ENCODE data around the gene PALM. TPM values are rescaled to one million over a fixed set of nuclear protein-coding genes. Genes with fewer than 3 reads are reported as not detected.
"Not testable (repeated sequence)": the region's sequence is repeated elsewhere in the genome, so short reads cannot be mapped to it uniquely, and the experiment has no call there.

The PALM gene
- polyA plus RNA-seq, 3 donors: 69.0 to 111 (median 105) TPM

DNA sequence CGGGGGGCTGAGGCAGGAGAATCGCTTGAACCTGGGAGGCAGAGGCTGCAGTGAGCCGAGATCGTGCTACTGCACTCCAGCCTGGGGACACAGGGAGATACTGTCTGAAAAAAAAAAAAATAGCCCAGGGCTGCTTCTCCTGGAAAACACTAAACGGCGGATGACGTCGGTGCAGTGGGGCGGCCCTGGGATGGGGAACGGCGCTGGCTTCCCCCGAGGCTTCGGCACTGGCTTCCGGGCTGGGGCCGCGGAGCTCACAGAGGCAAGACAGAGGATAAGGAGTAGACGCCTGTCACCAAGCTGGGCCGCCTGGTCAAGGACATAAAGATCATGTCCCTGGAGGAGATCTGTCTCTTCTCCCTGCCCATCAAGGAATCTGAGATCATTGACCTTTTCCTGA lies 18.5 kb upstream of the PALM start:
- DNase-seq (ENCODE audit: extremely low read depth in 1 of 11, low read depth in 9 of 11, low spot score in 4 of 11): no peak

DNA sequence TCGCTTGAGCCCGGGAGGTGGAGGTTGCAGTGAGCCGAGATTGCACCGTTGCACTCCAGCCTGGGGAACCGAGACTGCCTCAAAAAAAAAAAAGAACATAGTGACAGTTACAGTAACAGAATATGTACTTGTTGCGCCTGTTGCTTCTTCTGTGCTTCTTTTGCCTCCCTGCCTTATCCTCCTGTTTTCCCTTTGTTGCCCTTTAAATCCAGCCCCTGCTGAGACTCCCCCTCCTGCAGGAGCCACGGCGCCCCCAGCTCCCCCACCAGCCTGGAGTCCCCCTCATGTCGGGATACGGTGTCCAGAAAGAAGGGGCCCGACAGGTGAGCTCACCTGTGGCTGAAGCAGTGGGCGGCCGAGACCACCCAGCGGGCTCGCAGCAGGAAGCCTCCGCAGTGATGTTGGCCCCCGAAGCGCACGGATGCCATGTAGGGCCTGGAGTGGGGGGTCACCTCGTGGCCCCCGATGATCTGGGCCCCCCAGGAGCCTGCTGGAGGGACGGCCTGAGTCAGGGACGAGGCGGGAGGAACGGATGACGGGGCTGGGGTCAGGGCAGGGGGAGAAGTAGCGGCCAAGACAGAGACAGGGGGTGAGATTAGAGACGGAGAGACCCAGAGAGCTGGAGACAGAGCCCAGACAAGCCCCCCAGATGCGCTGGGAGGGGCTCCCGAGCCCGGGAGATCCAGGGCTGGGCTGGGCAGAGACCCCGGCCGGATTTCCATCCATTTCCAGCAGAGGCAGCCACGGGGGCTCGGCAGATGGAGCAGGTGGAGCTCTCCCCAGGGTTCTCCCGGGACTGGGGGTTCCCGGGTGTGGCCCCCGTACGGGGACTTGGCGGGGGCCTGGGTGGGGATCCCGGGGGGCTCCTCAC lies 14.0 kb upstream of the PALM start:
- DNase-seq (ENCODE audit: extremely low read depth in 1 of 11, low read depth in 9 of 11, low spot score in 4 of 11): no peak

DNA sequence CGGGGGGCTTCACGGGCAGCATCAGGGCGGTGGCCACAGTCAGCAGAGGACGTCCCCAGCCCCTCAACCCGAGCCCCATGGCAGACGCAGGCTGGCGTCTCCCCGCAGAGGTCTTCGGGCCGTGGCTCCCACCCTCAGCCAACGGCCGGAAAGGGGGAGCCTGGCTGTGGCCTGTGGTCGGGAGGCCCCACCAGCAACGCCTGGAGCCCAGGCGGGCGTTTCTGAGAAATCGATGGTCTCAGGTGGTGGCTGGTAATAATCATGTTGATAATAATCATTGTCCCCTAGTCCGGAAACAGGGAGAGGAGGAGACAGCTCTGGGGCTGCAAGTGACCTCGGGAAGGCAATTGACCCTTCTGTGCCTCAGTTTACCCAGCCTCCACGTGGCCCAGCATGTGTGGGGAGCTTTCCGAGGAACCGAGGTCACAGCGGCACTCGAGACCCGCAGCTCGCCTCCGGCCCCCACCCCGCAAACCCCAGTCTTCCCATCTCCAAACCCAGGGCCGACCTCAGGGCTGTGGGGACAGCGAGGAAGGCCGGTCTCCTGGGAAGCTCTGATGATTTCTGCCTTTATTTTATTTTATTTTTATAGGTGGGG lies 13.3 kb upstream of the PALM start, which contains the start of gene PRSS57:
PRSS57 (minus strand) TSS at position 101 of the 598 bp plus-strand sequence; CDS start at position 79, 22 bp downstream.
- DNase-seq (ENCODE audit: extremely low read depth in 1 of 11, low read depth in 9 of 11, low spot score in 4 of 11): no peak

- not testable (repeated sequence) for DNase-seq (ENCODE audit: extremely low read depth in 1 of 11, low read depth in 9 of 11, low spot score in 4 of 11)
Observed at GRCh38 chr19:698529-698928, 10.2 kb upstream of the PALM start.

DNA sequence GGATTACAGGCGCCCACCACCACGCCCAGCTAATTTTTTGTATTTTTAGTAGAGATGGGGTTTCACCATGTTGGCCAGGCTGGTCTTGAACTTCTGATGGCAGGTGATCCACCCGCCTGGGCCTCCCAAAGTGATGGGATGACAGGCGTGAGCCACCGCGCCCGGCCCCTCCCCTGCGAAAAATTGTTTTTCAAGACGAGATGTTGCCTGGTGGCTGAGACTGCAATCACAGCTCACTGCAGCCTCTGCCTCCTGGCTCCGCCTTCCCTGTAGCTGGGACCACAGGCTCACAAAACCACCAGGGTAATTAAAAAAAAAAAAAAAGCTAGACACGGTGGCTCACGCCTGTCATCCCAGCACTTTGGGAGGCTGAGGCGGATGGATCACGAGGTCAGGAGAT lies 8.8 kb upstream of the PALM start:
- DNase-seq (ENCODE audit: extremely low read depth in 1 of 11, low read depth in 9 of 11, low spot score in 4 of 11): not testable (repeated sequence)

GRCh38 chr19:702847-703246 lies 5.9 kb upstream of the PALM start:
- DNase-seq (ENCODE audit: extremely low read depth in 1 of 11, low read depth in 9 of 11, low spot score in 4 of 11): not testable (repeated sequence)

GRCh38 chr19:703329-703650 lies 5.4 kb upstream of the PALM start:
- no peak for DNase-seq (ENCODE audit: extremely low read depth in 1 of 11, low read depth in 9 of 11, low spot score in 4 of 11)

- DNase-seq (ENCODE audit: extremely low read depth in 1 of 11, low read depth in 9 of 11, low spot score in 4 of 11): no peak
Observed at GRCh38 chr19:703651-704446, 4.9 kb upstream of the PALM start.

- DNase-seq (ENCODE audit: extremely low read depth in 1 of 11, low read depth in 9 of 11, low spot score in 4 of 11): no peak
Observed at GRCh38 chr19:704447-704741, 4.3 kb upstream of the PALM start.

DNA sequence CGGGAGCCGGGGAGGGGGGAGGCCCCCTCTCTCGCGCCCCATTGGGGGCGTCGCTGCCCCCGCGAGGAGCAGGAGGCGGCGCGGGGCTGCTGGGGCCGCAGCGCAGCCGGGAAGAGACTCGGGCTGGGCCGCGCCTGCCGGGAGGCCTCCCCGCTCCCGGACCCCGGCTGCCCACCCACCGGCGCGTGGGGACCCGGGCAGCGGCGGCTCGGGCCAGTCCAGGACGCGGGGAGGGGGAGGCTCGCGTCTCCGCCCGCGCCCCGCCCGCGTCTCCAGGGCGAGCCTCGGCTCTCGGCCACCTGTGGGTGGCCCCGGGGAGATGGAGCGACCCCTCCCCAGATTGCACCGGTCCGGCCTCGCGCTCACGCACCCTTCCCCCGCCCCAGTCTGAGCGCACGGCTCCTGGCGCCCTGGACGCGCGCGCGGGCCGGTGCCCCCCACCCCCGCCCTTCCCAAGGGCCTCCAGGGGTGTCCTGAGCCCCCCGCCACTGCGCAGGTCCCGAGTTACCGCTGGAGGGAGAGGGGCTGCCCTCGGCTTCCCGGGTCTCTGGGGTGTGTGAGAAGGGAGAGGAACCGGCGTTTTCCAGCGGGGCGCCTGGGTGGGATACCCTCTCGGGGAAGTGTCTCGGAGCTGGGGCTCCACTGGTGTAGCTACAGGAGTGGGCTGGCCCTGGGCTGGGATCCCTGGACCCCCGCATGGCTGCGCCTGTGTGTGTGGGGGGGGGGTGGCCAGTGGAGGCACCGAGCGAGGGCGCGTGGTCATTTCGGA lies 645 bp downstream of the PALM start:
- DNase-seq (ENCODE audit: extremely low read depth in 1 of 11, low read depth in 9 of 11, low spot score in 4 of 11): no peak

DNA sequence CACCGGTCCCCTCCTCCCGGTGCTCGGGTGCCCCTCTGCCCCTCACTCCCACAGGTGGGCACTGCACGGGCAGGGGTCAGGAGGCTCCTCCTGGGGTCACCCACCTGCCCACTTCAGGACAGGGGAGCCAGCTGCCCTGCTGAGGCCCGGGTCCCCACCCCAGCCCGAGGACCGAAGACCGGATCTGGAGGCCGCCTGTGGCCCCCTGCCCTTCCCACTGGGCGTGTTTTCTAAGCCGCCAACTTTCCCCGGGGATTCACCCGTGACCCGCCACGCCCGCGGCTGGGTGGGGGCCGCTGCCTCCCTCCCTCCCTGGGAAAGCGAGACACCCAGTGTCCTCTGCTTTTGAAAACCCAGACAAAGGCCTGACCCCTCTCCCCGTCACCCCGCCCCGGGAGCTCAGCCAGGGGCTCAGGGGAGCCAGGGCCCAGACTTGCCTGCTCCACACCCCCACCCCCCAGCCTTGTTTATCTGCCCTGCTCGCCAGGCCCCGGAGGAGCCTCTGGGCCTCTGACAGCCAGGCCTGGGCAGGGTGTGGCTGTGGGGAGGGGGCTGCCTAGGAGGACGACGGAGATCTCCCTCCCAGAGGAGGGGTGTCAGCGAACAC lies 1.3 kb downstream of the PALM start:
- DNase-seq (ENCODE audit: extremely low read depth in 1 of 11, low read depth in 9 of 11, low spot score in 4 of 11): no peak

GRCh38 chr19:710767-711166 lies 2.0 kb downstream of the PALM start:
- no peak for DNase-seq (ENCODE audit: extremely low read depth in 1 of 11, low read depth in 9 of 11, low spot score in 4 of 11)

- no peak for DNase-seq (ENCODE audit: extremely low read depth in 1 of 11, low read depth in 9 of 11, low spot score in 4 of 11)
Observed at GRCh38 chr19:711254-711653, 2.5 kb downstream of the PALM start.

- DNase-seq (ENCODE audit: extremely low read depth in 1 of 11, low read depth in 9 of 11, low spot score in 4 of 11): no peak
Observed at GRCh38 chr19:715347-715746, 6.6 kb downstream of the PALM start.

DNA sequence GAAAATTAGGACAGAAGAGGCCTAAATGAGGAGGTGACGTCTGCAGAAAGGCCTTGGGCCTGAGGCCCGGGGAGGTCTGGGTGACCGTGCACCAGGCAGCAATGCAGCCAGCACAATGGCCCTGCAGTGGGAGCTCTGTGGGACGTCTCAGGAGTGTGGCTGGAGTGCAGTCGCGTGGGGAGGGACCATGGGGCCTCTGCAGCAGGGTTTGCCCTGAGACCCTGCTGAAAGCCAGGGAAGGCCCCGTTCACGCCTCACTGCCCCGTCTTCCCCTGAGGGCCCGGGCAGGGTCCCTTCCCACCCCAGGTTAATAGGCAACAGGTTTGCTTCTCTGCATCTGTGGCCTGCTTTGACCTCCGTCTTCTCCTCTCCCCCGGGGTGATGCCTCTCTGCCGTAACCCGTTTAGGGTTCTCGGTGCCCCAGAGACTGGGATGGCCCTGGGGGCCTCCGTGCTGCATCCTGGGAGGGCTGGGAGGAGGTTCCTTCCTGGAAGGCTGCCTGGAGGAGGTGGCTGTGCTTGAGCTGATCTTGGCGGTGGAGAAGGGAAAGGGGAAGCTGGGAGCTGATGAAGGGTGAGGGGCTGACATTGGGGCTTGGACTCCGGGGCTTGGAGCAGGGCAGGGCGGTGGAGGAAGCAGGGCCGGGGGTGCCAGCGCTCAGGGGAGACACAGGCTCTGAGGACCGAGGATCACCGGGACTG lies 9.7 kb downstream of the PALM start:
- no peak for DNase-seq (ENCODE audit: extremely low read depth in 1 of 11, low read depth in 9 of 11, low spot score in 4 of 11)

- no peak for DNase-seq (ENCODE audit: extremely low read depth in 1 of 11, low read depth in 9 of 11, low spot score in 4 of 11)
Observed at GRCh38 chr19:718991-719512, 10.3 kb downstream of the PALM start.

- DNase-seq (ENCODE audit: extremely low read depth in 1 of 11, low read depth in 9 of 11, low spot score in 4 of 11): no peak
Observed at GRCh38 chr19:719636-720344, 11.1 kb downstream of the PALM start.
